ENCODE measurements around the gene METTL17. TPM values are rescaled to one million over a fixed set of nuclear protein-coding genes. Genes with fewer than 3 reads are reported as not detected.

Gene METTL17
- total and polyA plus RNA-seq, 2 of the 8 experiments (the other 6 are each of a cell fraction or from before 2014, with no cell fraction given), result 73.8 to 138 TPM

DNA sequence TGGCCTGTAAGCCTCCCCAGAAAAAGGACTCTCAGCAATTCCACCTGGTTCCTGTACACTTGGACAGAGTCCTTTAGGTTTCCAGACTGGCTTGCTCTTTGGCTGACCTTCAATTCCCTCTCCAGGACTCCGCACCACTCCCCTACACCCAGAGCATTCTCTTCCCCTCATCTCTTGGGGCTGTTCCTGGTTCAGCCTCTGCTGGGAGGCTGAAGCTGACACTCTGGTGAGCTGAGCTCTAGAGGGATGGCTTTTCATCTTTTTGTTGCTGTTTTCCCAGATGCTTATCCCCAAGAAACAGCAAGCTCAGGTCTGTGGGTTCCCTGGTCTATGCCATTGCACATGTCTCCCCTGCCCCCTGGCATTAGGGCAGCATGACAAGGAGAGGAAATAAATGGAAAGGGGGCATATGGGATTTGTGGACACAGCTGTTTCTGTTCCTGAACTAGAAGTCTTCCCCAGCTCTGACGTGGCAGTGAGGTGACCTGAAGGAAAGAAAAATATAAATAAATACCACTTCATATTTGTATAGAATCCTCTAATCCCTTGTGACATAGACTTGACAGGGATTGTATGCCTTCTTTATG, 53.7 kb downstream of the METTL17 start:
- peaks cover 8 to 11% (median 10%) of the 10 kb centered on the region in 4 experiments; a peak in 6 of 7 replicates for H3K4me1 ChIP-seq (replicated peaks in 1 of 4; ENCODE audit: control insufficient read depth in 3 of 4, insufficient read depth in 4 of 4, low read length in 3 of 4)
- no peak overlapping the region for H3K56ac ChIP-seq (replicated peaks; ENCODE audit: insufficient read length, low read depth, low read length)
- H2AK5ac ChIP-seq (ENCODE audit: low read depth, low read length), result no peak overlapping the region
- no peak overlapping the region for H3K27ac ChIP-seq (ENCODE audit: low read depth, low read length)
- DNase-seq (ENCODE audit: low read depth in 1 of 2, low spot score in 2 of 2), result no peak
- H2BK20ac ChIP-seq (ENCODE audit: low read length), result no peak overlapping the region
- H3K9ac ChIP-seq (replicated peaks in 1 of 4; ENCODE audit: extremely low read depth in 1 of 4, low read depth in 3 of 4, low read length in 3 of 4), result no peak overlapping the region
- WGBS, 2 experiments (ENCODE audit: extremely low coverage in 1 of 2, insufficient coverage in 1 of 2, insufficient read length in 1 of 2, insufficient replicate concordance in 2 of 2, low coverage in 1 of 2, low lambda C conversion rate in 2 of 2, missing lambda C conversion rate in 1 of 2), result 85% methylated on average over 2 of the region's 2 CpGs; no CpG with 5 or more reads in 1 of the 2 experiments
- H2BK120ac ChIP-seq (replicated peaks; ENCODE audit: low read depth, low read length), result no peak overlapping the region
- H3K79me1 ChIP-seq (ENCODE audit: low read depth, low read length), result no peaks in the 10 kb centered on the region
- no peak overlapping the region for H2BK12ac ChIP-seq (ENCODE audit: low read depth, low read length)
- no peak overlapping the region for H2BK5ac ChIP-seq (ENCODE audit: low read depth, low read length)
- no peaks in the 10 kb centered on the region for H3K9me3 ChIP-seq (ENCODE audit: insufficient read depth in 2 of 2, low read depth in 1 of 2, low read length in 1 of 2)
- H3K79me2 ChIP-seq (ENCODE audit: control insufficient read depth in 1 of 2, insufficient read depth in 2 of 2, low read length in 2 of 2), result no peaks in the 10 kb centered on the region
- H3K27me3 ChIP-seq (replicated peaks in 1 of 4; ENCODE audit: control insufficient read depth in 3 of 4, extremely low read depth in 1 of 4, insufficient read depth in 3 of 4, low read length in 3 of 4), result peaks cover 0 to 3% (median 0%) of the 10 kb centered on the region in 4 experiments; a peak in 1 of 7 replicates
- H3K36me3 ChIP-seq (ENCODE audit: control insufficient read depth in 2 of 4, insufficient read depth in 4 of 4, low read length in 3 of 4), result no peaks in the 10 kb centered on the region
- no peaks in the 10 kb centered on the region for H4K20me1 ChIP-seq (replicated peaks in 1 of 2; ENCODE audit: control insufficient read depth in 1 of 2, insufficient read depth in 2 of 2, low read length in 2 of 2)
- no peak overlapping the region for H3K23ac ChIP-seq (ENCODE audit: insufficient read length)
- TF ChIP-seq EGR1 (IDR thresholded peaks at IDR 0.05; ENCODE audit: borderline replicate concordance, low read depth, low read length) (no peak), SUZ12 (IDR thresholded peaks at IDR 0.05; ENCODE audit: low read length) (no peak), POU5F1 (IDR thresholded peaks at IDR 0.05; ENCODE audit: low read depth, low read length) (no peak), TAF7 (optimal IDR thresholded peaks at IDR 0.05; ENCODE audit: borderline replicate concordance, low read depth, low read length) (no peak), ASH2L (IDR thresholded peaks at IDR 0.05; ENCODE audit: low read length) (no peak), RBBP5 (IDR thresholded peaks at IDR 0.05; ENCODE audit: borderline replicate concordance, low read depth, low read length) (no peak), CREB1 (IDR thresholded peaks at IDR 0.05) (no peak), RAD21 (IDR thresholded peaks at IDR 0.05 in 1 of 2, conservative IDR thresholded peaks at IDR 0.05 in 1 of 2; ENCODE audit: low read depth in 2 of 2, low read length in 2 of 2) (no peak), CTBP2 (IDR thresholded peaks at IDR 0.05; ENCODE audit: borderline replicate concordance, insufficient read depth, insufficient read length, low read length) (no peak), FOSL1 (IDR thresholded peaks at IDR 0.05; ENCODE audit: insufficient read depth, low read depth, low read length) (no peak), BACH1 (IDR thresholded peaks at IDR 0.05; ENCODE audit: low read length) (no peak), JUND (IDR thresholded peaks at IDR 0.05; ENCODE audit: low read length) (no peak), JUN (IDR thresholded peaks at IDR 0.05; ENCODE audit: low read depth, low read length) (no peak)
- no peak overlapping the region for H3K4ac ChIP-seq (replicated peaks; ENCODE audit: insufficient read length, low read depth, low read length)
- no peak overlapping the region for H4K5ac ChIP-seq (ENCODE audit: insufficient read length, low read depth, low read length)
- H3K23me2 ChIP-seq (ENCODE audit: low read depth, low read length), result 0 out of 2 replicates have a peak, but pooled peaks cover 2% of the 10 kb centered on the region
- H3K4me2 ChIP-seq (ENCODE audit: insufficient read depth in 1 of 2, low read depth in 2 of 2, low read length in 2 of 2), result no peak overlapping the region
- H2BK15ac ChIP-seq (ENCODE audit: low read length), result no peak overlapping the region
- no peak for FAIRE-seq
- no peak overlapping the region for H3K14ac ChIP-seq (ENCODE audit: insufficient read length)
- CTCF ChIA-PET (ENCODE audit: partially characterized antibody), result interaction anchor here (0.7 to 7.2 kb wide), 11 partner anchors 8 to 73 kb away, joined by 3 to 371 read pairs (median 4); partner anchors contain the start of gene NDRG2
- H2AFZ ChIP-seq (ENCODE audit: low read length), result no peak overlapping the region
- H3K18ac ChIP-seq (ENCODE audit: extremely low read depth, low read length), result no peak overlapping the region
- POLR2A ChIA-PET (ENCODE audit: partially characterized antibody), result interaction anchor here (0.6 to 1.6 kb wide), 3 partner anchors 8 to 28 kb away, joined by 3 to 4 read pairs (median 3); no protein-coding TSS in a partner anchor
- H4K8ac ChIP-seq (ENCODE audit: extremely low read depth, insufficient read depth, low read length), result no peak overlapping the region
- H4K91ac ChIP-seq (replicated peaks; ENCODE audit: insufficient read length, low read length), result no peak overlapping the region
- no peak overlapping the region for H3K4me3 ChIP-seq (ENCODE audit: extremely low read depth in 1 of 4, insufficient read depth in 2 of 4, low read depth in 3 of 4, low read length in 4 of 4)
